Testis (tissue), 3 donors: ENCODE data around the gene CTNNA1. TPM values are rescaled to one million over a fixed set of nuclear protein-coding genes. Genes with fewer than 3 reads are reported as not detected.

ENCODE experiments used
- DNase-seq: peaks from one replicate; pipeline ENCODE4 v3.0.0-alpha.2; 2019
- H3K27ac ChIP-seq, 2 donors: fragments of 200-600 bp; sonication (generic); one replicate each; pipeline ENCODE4 v1.5.1; 2019
- H3K27me3 ChIP-seq: fragments of 200-600 bp; sonication (generic); one replicate; pipeline ENCODE4 v1.5.1; 2019
- H3K36me3 ChIP-seq: fragments of 200-600 bp; sonication (generic); one replicate; pipeline ENCODE4 v1.5.1; 2017; ENCODE audit warnings: low read depth; ENCODE audit errors: missing control alignments
- H3K4me1 ChIP-seq: fragments of 200-600 bp; sonication (generic); one replicate; pipeline ENCODE4 v1.5.1; 2019
- H3K4me3 ChIP-seq, 2 donors: fragments of 200-600 bp; sonication (generic); one replicate each; pipeline ENCODE4 v1.5.1; 2017 to 2019
- H3K9me3 ChIP-seq: fragments of 200-600 bp; sonication (generic); one replicate; pipeline ENCODE4 v1.5.1; 2017
- CTCF ChIP-seq, 3 experiments: fragments of 450-650 bp in 2 of 3; fragments of 200-600 bp in 1 of 3; sonication (generic) in 1 of 3; IDR thresholded peaks; one replicate each; pipeline ENCODE4 v1.5.1; 2016 to 2019; ENCODE audit warnings: antibody characterized with exemption in 3 of 3, mild to moderate bottlenecking in 2 of 3, moderate library complexity in 1 of 3
- POLR2A ChIP-seq: fragments of 450-650 bp; IDR thresholded peaks from one replicate; pipeline ENCODE4 v1.6.1; 2017; ENCODE audit warnings: antibody characterized with exemption, mild to moderate bottlenecking, moderate library complexity
- WGBS, 2 donors: methylation state at CpG; one replicate each; pipeline ENCODE4 v1.1.5; 2018; 5-methylcytosine and 5-hydroxymethylcytosine counted together
- intact Hi-C: fragments of 100-400 bp; cut with DNase I; formaldehyde crosslinking; loops from one replicate; pipeline ENCODE4 v1.15.1; 2023; ENCODE audit warnings: low total_unique reads
- polyA plus RNA-seq: library from polyadenylated mRNA; stranded (reverse); fragments of 350-450 nt; fragmentation: Illumina TruSeq; extraction: RNeasy Lipid Tissue Mini Kit (QIAGEN cat#74804); gene quantifications from one replicate; pipeline ENCODE4 v1.2.3, GENCODE V29; 2014; ENCODE audit warnings: low read depth, low replicate concordance; ENCODE audit not compliant: insufficient read depth
- total RNA-seq, 2 donors: library from RNA; depleted of rRNA; stranded (reverse); fragments of >200 nt; gene quantifications; one replicate each; pipeline ENCODE4 v1.2.3, GENCODE V29; 2016

The CTNNA1 gene
- total and polyA plus RNA-seq, 3 donors from 2014 or later, result 107 to 154 (median 135) TPM

GRCh38 chr5:138962614-138963370 is 209.6 kb downstream of the CTNNA1 start:
- intact Hi-C loops, result no loop called here
- Histone ChIP-seq H3K36me3 (no peaks in the 10 kb centered on the region), H3K9me3 (no peaks in the 10 kb centered on the region), H3K27ac (no peak overlapping the region), H3K4me1 (peaks cover 24% of the 10 kb centered on the region), H3K27me3 (no peaks in the 10 kb centered on the region), H3K4me3 (no peak overlapping the region)
- 77 to 79% methylated on average over 4 of the region's 4 CpGs for WGBS, 2 donors
- no peak for DNase-seq
- TF ChIP-seq POLR2A (no peak), CTCF (IDR thresholded peaks at IDR 0.05) (no peak)

DNA sequence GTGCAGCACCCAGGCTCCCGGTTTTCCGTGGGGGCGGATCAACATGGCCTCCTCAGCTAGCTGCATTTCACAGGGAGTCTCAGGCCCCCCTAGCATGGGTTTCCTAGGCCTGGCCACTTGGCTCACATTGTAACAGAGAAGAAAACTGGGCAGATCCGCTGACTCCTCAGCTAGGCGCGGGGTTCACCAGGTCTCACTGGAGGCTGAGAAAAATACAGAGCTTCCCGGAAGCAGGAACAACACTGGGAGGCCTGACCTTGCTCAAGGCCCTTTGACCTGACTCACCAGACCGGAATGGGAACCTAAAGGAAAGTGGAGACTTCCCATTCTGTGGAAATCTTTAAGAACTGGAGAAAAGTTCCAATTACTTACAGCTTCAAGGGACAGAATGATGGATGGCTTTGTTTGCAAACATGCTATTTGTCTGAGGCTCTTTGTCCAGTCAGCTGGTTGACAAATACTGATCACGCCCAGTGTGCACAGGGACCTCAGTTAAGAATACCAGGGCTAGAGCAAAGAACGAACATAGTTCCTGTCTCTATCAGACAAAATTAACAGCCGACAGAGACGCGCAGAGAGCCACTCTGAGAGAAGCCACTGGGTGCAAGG is 210.6 kb downstream of the CTNNA1 start:
- intact Hi-C loops, result no loop called here
- no peaks in the 10 kb centered on the region for H3K9me3 ChIP-seq
- no peak overlapping the region for H3K4me3 ChIP-seq
- no peak for DNase-seq
- no peak for TF ChIP-seq POLR2A
- no peak for TF ChIP-seq CTCF (IDR thresholded peaks at IDR 0.05)
- H3K36me3 ChIP-seq, result no peaks in the 10 kb centered on the region
- H3K27ac ChIP-seq, result peak overlapping the region in 1 of 2 donors; percentile 10
- H3K27me3 ChIP-seq, result no peaks in the 10 kb centered on the region
- WGBS, 2 donors, result 69 to 74% methylated on average over 13 of the region's 13 CpGs
- H3K4me1 ChIP-seq, result peaks cover 24% of the 10 kb centered on the region

GRCh38 chr5:138964647-138965201 is 211.5 kb downstream of the CTNNA1 start:
- intact Hi-C loops, result no loop called here
- Histone ChIP-seq H3K36me3 (no peaks in the 10 kb centered on the region), H3K27ac (no peak overlapping the region), H3K4me3 (no peak overlapping the region), H3K27me3 (no peaks in the 10 kb centered on the region), H3K4me1 (peaks cover 24% of the 10 kb centered on the region), H3K9me3 (no peaks in the 10 kb centered on the region)
- no peak for DNase-seq
- no peak for TF ChIP-seq CTCF (IDR thresholded peaks at IDR 0.05)
- TF ChIP-seq POLR2A, result no peak
- 58 to 69% methylated on average over 7 of the region's 7 CpGs for WGBS, 2 donors

- H3K27me3 ChIP-seq, result no peaks in the 10 kb centered on the region
- intact Hi-C loops, result no loop called here
Observed at GRCh38 chr5:138965626-138966025, 212.4 kb downstream of the CTNNA1 start.

More at GRCh38 chr5:138965626-138966025, 212.4 kb downstream of the CTNNA1 start:
- WGBS, 2 donors, result 94 to 96% methylated on average over 2 of the region's 2 CpGs
- no peaks in the 10 kb centered on the region for H3K36me3 ChIP-seq
- TF ChIP-seq POLR2A, result no peak
- no peak for TF ChIP-seq CTCF (IDR thresholded peaks at IDR 0.05)
- no peak overlapping the region for H3K4me3 ChIP-seq
- H3K4me1 ChIP-seq, result peaks cover 24% of the 10 kb centered on the region
- DNase-seq, result no peak
- no peaks in the 10 kb centered on the region for H3K9me3 ChIP-seq
- H3K27ac ChIP-seq, result no peak overlapping the region
